NCI-H2107 (cell line): ENCODE results near the gene KAZN.
"Not testable (repeated sequence)": the region's sequence is repeated elsewhere in the genome, so short reads cannot be mapped to it uniquely, and the experiment has no call there.

Experiments used
- DNase-seq: peaks from one replicate; lab custom pipeline; 2025; lab: John Stamatoyannopoulos, UW

KAZN gene

DNA sequence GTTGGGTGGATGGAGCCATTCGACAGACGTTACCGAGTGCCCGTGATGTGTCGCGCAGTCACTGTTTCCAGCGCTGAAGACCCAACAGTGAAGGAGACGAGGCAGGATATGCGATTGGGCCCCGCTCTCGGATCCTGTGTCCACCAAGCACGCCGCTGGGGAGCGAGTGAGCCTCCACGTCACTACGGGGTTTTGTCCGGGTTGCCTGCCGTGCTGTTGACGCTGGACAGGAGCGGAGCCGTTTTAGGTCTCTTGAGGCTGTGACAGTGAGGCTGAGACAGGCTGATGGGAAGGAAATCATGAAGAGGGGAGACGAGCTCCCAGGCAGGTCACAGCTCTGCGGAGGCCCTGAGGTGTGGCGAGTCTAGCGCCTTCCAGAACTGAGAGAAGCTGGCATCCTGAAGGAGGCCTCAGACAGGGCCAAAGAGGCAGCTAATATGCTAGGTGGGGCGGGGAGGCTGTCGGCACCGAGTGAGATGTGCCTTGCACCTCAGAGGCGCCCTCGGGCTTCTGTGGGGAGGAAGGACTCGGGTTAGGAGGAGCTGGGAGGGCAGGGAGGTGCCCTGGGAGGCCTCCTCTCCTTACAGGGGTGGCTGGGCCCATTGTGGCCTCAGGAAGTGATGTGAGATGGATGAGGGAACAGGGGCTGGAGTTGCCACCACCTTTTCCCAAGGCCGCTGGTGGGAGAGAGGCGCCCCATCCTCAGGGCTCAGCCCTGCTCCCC, 359.1 kb downstream of the KAZN start:
- DNase-seq = no peak

DNA sequence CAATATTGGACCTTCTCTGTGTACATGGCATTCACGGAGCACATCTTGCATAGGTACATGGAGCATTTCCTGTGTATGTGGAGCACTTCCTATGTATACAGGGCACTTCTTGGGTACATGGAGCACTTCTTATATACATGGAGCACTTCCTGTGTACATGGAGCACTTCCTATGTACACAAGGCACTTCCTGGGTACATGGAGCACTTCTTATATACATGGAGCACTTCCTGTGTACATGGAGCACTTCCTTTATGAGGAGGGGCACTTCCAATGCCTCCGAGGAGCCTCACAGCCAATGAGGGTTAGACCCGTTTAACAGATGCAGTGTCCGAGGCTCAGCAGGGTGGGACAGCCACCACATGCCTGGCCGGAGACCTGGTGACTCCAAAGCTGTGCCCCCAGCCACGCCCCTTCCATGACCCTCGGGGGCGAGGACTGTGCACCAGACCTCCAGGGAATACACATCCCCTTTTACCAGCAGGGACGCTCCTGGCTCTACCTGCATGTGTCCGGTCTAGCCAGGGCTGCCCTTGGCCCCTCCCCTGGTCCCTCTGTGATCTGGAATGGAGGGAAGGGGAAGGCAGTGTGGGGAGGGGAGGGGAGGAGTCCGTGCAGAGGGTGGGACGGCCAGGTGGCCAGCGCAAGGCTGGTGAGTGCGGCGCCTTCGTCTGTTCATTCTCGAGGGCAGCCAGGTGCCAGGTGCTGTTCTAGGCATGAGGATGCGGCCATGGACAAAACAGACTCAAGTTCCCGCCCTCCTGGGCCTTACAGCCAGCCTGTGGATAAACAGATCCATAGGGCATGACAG, 360.0 kb downstream of the KAZN start:
- DNase-seq = no peak

DNA sequence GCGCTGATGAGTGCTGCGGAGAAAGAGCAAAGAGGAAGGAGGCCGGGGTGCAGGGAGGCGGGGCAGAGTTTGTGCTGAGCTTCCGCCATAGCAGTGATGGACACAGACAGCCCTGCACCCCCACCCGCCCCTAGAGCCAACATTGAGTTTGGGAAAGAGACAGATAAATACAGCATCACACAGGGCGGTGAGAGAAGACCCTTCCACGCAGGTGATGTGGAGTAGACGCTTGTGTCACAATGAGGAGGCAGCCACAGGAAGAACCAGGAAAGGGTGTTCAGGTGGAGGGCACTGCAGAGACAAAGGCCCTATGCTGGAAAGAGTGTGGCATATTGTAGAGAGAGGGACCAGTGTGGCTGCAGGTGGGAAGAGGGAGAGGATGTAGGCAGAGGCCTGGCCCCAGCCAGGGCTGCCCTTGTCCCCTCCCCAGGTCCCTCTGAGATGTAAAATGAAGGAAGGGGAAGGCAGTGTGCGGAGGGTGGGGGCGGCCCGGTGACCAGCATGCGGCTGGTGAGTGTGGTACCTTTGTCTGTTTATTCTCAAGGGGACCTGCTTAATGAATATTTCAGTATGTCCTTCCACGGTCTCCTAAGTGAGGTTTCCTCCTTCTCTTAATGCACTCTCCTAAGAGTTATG, 360.7 kb downstream of the KAZN start:
- no peak for DNase-seq

DNA sequence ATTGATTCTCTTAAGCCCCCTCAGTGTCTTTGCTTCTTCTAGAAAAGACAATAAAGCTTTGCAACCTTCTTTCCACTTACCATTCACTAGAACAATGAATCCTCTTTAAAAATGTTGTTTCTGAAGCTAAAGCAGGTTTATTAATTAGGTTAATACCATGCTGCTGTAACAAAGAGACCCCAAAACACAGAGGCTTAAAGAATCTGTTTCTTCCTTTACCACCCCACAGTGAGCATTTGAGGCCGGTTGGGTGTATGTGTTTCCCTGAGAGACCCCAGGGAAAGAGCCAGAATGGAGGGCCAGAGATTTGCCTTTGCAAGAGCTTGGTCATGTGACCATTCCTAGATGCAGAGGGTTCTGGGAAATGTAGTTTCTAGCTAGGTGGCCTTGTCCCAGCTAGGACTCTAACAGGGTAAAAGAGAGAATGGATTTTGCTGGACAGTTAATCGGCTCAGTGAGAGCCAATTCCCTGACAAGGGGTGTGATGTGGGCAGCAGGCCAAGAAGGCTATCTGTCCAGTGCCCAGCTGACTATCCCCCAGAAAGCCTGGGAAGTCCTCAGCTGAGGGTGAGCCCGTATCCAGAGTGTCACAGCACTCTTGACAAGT, 363.3 kb downstream of the KAZN start:
- no peak for DNase-seq

DNA sequence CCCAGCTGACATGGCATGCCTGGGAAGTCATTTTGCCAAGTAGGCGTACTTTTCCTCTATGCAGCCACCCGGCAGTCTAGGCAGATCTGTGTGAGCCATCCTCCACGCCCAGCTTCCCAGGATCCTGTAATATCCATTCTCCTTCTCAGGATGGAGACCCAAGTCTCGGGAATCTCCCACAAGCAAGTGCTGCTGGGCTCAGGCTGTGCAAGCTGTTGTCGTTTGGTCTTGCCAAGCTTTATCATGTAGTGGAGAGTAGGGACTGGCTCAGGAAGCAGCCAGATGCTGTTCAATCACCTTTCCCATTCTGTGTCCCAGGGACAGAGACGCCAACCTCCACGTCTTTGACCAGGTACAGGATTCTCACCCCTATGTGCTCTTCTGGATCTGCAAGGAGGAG, 363.9 kb downstream of the KAZN start:
- DNase-seq = no peak

DNA sequence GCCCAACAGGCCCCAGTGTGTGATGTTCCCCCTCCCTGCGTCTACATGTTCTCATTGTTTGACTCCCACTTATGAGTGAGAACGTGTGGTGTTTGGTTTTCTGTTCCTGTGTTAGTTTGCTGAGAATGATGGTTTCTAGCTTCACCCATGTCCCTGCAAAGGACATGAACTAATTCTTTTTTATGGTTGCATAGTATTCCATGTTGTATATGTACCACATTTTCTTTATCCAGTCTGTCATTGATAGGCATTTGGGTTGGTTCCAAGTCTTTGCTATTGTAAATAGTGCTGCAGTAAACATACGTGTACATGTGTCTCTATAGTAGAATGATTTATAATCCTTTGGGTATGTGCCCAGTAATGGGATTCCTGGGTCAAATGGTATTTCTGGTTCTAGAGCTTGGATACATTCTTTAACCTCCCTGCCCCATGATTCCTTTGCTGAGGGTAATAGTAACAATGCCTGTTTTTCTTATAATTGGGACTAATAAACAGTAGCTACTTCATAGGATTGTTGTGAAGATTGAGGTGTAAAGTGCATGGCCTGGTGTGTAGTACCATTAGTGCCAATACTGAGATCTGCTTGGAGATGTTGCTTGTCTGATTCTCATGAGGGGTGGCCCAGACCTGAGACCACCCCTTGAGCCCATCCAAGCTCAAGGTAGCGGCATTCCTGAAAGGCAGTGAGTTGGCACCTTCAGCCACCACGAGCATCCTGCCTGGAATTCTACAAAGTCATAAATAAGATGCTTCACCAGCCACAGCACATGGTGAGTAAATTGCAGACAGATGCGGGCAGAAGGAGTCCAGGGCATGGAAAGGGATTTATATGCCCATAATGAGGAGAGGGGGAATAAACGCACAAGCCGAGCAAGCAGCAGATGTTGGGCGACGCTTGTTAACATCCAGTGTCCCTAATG, 365.6 kb downstream of the KAZN start:
- not testable (repeated sequence) for DNase-seq

DNA sequence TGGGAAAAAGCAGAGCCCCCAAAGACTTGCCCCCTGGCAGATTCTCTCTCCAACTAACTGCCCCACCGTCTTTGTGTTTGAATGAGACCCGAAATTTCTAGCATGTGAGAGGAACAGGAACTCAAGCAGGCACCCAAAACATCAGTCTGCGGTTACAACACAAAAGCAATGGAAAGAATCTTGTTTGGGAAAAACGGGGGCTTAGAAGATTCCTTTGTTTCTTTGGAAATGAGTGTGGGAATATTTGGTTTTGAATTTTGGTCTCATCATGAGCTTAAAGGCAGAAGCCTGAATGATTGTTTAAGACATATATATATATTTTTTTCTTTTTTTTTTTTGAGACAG, 366.2 kb downstream of the KAZN start:
- no peak for DNase-seq

DNA sequence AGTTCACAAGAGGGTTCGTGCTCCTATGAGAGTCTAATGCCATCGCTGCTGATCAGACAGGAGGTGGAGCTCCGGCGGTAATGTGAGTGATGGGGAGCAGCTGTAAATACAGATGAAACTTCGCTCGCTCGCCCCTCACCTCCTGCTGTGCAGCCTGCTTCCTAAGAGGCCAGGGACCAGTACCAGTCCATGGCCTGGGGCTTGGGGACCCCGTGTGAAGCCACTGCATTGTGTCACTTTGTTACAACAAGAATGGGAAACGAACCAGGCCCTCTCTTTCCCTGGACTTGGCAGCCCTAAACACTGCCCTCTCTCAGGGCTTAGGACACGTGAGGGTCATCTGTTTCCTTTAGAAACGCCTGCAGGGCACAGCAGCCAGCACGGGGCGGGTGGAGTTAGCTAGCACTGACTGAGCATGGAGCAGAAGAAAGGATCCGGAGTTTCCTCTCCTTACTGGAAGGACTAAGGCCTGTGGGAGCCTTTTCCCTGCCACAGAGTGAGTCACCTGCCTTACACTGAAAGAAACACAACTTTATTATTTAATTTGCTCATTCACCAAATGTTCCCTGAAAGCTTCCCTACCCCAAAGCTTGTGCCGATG, 369.9 kb downstream of the KAZN start:
- DNase-seq = no peak

DNA sequence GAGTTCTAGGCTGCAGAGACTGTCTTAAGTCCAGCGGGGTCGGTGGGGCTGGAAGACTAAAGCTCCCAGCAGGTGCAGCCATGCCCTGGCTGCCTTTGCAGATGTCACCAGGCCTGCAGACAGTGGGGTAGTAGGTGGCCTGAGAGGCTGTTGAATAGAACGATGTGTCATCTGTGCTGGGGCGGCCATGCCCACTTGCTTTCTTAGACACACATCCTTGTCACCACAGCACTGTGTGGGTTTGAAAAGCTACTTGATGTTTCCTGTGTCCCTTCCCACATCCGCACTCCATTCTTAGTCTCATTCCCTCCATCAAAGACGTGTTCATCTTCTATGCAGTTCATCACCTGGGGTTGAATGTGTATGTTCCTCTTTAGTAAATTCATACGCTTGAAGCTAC, 370.5 kb downstream of the KAZN start:
- DNase-seq = no peak

DNA sequence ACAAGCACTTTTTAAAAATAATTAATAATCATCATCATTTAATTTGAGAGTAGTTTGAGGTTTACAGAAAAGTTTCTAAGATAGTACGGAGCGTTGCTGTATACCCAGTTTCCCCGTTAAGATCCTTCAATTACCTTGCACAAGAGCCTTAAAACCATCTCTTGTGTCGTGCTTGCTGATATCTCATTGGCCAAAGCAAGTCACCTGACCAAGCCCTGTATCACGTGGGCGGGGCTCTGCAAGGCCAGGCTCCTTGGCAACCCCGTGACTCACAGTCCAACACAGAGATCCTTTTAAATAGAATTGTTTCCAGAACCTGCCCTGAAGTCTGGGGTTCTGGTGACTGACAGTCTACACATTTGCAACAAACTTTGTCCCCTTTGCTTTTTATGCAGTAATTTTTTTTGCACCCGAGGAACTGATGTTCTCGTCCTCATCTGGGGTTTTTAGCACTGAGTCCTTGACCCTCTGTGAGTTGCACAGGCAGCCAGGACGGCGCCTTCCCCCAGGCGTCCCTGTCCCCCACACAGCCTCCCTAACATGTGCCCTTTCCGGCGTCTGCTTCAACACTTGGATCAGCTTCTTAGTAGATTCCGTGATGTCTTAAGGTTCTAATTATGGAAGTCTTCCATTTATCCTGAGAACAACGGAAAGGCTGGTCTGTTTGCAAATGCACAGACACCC, 371.8 kb downstream of the KAZN start:
- no peak for DNase-seq

DNA sequence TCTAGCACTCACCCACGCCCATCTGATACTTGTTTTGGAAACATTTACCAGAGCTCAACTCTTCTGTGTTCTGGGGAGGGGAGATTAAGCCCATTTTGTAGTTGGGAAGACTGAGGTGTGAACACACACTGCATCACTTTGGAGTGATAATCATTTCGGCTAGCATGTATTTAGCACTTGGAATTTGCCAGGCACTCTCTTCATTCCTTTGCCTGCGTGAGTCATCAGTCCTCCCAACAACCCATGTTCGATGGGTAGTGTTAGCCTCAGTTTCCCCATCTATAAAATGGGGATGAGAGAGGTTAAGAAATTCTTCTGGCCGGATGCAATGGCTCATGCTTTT, 372.3 kb downstream of the KAZN start:
- no peak for DNase-seq

DNA sequence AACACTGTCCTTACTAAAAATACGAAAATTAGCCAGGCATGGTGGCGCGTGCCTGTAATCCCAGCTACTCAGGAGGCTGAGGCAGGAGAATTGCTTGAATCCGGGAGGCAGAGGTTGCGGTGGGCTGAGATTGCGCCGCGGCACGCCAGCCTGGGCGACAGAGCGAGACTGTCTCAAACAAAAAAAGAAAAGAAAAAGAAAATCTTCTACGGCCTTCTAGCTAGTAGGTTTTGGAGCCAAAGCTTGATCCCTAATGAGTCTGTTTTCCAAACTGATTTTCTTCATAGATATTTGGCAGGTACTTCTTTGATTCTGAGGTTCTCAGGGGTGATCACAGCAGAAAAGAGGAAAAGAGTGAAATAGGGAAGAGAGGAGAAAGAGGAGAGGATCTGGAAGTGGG, 372.7 kb downstream of the KAZN start:
- DNase-seq = no peak

DNA sequence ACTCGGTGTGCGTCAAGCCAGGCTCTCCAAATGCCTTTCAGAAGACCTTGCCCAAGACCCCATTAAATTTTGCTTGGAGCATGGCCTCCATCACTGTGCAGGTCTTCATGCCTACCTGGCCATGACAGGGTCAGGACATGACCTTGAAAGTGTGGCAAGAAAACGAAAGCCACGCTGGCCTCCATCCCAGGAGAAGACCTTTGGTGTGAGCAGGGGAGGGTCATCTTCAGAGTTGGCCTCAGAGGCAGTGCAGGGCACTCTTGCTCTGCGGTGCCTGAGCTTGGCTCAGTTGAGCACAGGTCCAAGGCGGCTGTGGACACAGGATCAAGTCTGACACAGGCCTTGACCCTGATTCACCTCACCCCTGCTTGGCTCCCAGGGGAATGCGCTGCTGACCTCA, 373.6 kb downstream of the KAZN start:
- DNase-seq = no peak

DNA sequence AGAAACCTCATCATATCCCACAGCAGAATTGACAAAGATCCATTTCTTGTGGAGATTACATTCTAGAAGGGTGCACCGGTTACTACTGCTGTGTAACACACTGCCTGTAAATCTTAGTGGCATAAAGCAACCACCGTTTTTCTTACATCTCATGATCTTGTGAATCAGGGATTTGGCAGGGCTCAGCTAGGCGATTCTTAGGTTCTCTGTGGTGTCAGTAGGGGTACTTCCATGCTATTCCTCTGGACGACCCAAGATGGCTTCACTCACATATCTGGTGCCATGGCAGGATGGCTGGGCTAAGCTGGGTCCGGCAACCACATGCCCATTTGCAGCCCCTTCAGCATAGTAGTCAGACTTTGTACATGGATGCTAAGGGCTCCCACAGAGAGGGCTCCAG, 375.3 kb downstream of the KAZN start:
- DNase-seq = no peak

DNA sequence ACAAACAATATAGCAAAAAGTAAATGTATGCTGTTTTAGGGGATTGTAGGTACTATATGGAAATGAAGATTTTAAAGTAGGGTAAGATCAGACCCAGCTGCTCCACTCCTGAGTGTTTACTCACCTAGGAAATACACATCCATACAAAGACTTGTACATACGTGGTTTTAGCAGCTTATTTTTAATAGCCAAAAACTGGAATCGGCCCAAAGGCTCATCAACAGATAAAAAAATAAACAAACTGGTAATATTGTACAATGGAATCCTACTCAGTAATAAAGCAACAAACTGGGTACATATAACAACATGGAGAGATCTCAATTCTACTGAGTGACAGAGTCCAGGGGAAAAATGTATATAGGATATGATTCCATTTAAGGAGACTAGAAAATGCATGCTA, 375.9 kb downstream of the KAZN start:
- DNase-seq = no peak

DNA sequence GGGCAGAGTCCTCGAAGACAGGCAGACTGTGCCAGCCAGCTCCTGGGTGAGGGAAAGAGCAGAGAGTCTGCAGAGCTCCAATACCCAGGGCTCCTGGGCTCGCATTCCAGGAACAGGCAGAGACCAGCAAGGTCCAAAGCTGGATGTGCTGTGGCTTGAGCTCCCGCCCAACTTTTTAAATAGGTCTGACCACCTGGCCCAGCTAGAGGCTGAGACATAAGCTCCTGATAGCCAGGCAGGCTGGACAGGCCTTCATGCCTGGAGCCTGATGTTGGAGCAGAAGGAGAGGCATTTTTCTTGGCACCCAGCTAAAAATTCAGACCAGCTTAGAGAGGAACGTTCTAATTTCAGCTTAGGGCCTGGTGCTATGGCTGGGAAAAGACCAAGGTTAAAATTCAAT, 376.6 kb downstream of the KAZN start:
- DNase-seq = no peak

DNA sequence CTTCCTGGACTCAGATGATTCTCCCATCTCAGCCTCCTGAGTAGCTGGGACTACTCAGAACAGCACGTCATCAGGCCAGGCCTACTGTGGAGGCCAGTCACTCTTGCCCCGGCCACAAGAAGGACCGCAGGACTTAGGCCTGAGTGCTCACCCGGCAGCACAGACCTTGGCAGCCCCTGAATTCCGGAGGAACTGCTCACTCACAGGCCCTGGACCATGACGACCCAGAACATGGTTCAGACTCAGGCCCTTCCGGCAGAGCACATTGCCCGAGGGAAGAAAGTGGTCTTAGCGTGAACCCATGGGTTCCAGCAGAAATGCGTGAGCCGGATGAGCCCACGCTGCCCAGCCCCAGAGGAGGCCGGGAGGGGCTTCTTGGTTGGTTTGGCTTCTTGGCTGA, 377.8 kb downstream of the KAZN start:
- no peak for DNase-seq

DNA sequence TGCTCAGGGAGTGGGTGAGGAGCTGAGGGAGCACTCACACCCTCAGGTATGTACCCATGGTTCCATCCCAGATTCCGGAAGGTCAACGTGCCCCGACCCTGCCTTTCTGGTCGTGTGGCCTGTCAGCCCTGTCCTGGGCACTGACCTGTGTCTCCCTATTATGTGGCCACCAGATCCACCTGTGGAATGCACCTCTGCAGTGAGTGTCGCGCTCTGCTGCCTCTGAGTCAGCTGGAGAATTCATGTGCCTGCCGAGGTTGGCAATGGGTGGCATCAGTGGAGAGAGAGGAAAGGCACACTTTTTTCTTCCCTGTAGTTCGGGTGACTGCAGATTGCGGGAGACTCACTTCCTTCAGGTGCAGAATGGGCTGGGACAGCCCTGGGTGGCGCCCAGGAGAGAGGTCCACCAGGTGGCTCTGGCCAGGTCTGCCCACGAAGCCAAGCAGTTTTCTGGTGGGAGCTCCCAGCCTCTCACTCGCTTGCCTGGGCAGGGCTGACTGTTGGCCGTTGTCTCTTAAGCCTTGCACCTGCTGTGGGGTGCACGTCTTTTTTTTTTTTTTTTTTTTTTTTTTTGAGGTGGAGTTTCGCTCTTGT, 378.9 kb downstream of the KAZN start:
- no peak for DNase-seq

DNA sequence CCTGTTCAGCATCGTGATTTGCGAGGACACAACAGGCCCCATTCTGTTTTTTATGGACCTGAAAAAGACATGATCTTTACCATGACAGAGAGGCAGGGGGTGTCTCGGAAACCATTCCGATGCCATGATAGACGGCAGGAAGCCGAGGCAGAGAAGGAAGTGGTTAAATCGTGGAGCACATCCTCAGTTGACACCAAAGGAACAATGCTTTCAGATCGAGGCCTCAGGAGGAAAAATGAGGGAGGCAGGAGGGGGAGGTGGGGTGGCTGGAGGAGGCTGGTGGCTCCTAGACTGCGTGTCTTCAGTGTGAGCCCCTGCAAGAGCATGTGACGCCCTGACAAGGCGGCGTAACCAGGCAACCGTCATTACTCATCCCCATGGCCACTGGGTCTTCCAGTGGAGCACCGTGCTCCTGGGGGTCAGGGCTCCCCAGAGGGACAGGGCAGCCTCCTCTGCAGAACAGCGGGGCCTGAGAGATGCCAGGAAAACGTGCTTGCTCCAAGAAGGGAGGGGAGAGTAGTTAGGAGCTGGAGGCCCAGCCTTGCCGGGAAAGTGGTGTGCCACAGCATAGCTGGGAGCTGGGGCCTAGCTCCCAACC, 382.2 kb downstream of the KAZN start:
- no peak for DNase-seq

DNA sequence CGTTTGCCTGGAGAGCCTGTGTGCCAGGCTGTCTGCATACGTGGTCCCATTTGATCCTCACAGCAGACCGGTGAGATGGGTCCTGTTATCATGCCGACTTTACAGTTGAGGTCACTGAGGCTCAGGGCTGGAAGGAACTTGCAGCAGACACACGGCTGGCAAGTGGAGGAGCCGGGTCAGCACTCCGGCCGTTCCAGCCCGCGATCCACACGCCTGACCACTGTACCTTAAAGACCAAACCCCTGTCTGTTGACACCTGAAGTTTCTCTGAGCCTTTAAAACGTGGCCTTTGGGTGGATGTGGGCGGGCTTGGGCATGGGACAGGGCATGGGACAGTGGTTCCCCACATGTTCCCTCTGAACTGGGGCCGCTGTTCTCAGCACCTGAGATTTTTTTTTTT, 383.5 kb downstream of the KAZN start:
- no peak for DNase-seq
